HG03575 (cell line): ENCODE measurements around the gene SLC25A51.

Experiments used
- ATAC-seq: cut with Tn5 transposase; IDR thresholded peaks from one replicate; pipeline ENCODE4 v1.9.1; 2021; ENCODE audit not compliant: unreplicated experiment, insufficient number of reproducible peaks, low FRiP score; ENCODE audit errors: extremely low read depth

The SLC25A51 gene

DNA sequence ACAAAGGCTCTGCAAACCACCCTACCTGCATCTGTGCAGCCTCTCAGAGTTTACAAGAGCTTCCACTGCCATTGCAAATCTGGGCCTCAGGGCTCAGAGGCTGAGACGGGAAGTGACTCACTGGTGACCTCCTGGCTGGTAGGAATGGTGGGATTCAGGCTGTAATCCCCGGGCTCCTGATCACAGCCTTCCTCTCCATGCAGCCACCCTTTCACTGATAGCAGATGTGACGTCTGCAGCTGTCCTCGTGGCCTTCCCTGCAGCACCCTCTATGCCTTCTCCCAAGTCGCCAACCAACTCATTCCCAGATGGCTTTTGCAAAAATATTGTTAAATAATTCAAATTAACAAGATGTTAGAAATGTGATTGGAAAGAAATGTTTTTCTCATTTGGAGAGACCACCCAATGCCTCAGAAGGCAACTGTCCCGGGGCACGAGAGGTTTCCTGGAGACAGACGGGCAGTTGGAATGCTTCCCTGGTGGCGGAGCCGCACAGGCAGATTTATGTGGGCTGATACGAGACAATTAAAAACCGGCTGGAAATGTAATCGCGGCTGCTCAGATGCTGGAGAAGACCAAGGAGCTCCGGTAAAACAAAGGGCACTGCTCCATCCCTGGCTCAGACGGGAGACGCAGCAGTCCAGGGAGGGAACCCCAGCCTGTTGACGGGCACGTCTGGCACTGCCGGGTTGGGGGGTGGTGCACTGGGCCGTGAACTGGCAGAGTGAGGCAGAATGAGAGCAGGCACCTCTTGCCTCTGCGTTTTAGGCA lies 34.4 kb upstream of the SLC25A51 start:
- no peak for ATAC-seq

GRCh38 chr9:37937366-37937765 lies 33.4 kb upstream of the SLC25A51 start:
- no peak for ATAC-seq

DNA sequence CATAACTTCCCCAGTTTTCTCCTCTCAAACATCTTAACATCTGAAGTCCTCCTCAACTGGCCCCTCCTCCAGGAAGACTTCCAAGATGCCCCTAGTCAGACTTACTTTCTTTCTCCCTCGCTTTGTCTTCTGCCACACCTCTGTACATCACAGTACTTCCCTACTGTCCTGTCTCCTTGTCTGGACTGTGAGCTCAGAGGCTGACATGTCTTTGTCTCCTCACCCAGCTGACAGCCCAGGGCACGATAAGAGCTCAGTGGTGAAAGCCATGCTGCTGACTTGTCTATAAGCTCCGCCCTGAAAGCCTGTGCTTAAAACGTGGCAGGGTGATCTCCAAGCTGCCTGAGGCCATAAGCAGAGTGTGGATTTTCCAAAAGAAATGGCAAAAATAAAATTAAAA lies 33.0 kb upstream of the SLC25A51 start:
- no peak for ATAC-seq

DNA sequence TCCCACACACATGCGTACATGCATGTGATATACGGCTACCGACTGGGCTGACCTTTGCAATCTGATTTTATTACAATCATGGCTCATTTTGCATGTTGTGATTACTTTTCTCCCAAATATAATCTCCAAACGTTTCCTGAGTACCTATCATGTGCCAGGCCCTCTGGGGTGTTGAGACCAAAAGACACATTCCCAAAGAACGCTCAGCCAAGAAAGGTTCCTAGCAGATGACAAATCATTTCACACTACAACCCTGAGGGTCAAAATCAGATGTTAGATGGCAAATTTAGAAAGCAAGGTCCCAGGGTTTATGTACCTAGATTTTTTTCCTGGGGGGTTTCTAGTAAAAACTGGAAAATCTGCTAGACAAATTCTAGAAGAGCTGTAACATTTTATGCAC lies 32.4 kb upstream of the SLC25A51 start:
- ATAC-seq, result no peak

DNA sequence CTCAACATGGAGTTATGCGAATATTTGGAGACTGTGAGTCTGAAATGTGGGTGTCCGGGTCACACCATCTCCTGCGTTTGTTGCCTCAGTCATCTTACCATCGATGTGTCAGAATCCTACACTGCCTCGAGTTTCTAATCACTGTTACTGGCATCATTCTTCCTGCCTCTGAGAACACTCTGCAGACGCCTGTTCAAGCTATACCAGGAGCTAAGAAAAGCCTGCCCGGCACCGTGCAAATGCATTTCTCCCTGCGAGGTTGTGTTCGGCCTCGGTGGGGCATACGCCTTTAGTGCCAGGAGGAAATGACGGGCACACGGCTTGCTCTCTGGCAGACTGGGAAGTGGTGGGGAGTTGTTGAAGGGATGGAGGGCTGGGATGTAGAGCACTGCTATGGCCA lies 31.2 kb upstream of the SLC25A51 start:
- ATAC-seq, result no peak

DNA sequence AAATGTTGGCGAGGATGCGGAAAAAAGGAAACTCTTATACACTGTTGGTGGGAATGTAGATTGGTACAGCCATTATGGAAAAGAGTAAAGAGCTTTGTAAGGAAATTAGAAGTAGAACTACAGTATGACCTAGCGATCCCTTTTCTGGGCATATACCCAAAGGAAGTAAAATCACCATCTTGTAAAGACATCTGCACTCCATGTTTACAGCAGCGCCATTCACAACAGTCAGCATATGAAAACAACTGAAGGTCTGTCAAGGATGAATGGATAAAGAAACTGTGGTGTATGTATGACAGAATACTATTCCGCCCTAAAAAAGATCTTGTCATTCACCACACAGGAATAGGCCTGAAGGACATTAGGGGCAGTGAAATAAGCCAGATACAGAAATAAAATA lies 27.7 kb upstream of the SLC25A51 start:
- no peak for ATAC-seq

- no peak for ATAC-seq
Measured at GRCh38 chr9:37929441-37929895, 25.5 kb upstream of the SLC25A51 start.

DNA sequence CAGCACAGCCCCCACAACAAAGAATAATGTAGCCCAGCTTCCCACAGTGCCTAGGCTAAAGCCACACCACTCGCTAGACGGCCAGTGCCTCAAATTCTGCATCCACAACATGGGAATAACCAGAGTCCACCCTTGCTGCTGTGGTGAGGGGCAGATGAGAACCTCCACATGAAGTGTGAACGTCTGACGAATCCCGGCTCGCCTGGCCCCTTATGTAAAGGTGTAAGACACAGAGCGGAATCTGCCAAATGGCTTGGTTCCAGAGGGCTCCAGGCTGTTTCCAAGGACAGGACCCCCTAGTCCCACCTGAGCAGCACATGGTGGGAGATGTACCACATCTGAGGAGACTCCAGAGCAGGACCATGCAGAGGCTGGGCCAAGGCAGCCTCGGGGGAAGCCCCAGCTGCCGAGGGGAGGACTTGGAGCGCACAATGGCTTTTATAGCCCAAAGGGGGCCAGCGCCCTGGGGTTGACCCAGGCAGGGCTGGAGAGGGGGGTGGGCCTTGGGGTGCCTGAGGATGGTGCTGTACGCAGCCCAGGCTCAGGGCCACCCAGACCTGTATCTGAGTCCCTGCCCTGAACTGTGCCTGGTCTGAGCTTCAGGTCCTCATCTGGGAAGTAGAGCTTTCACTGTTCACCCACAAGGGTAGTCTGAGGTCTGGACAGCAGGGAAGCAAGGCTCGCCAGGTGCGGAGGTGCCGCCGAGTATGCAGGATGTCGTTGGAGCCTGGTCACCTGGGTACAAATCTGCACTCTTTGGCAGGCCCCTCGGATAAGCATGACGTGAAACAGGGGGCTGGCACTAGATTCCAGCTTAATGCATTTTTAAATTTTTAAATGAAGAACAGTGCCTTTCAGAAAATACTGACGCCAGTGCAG lies 24.9 kb upstream of the SLC25A51 start:
- ATAC-seq, result no peak

GRCh38 chr9:37927601-37928551 lies 23.9 kb upstream of the SLC25A51 start:
- ATAC-seq, result no peak

DNA sequence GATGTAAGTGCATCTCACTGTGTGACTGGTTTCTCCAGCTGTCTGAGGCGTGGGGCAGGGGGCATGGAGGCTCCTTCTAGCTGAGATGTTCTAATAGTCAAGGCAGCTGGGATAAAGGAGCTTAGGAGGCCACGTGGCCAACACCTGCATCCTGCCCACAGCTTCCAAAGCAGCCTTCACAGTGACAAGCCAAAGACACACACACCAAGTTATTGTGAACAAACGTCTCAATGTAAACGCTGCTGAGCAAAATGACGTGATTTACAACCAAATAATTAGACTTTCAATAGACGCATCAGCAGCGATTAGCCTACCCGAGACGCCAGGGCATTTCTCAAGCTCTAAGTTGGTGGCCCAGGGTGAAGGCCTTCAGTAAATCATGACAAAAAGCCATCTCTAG lies 23.2 kb upstream of the SLC25A51 start:
- no peak for ATAC-seq

DNA sequence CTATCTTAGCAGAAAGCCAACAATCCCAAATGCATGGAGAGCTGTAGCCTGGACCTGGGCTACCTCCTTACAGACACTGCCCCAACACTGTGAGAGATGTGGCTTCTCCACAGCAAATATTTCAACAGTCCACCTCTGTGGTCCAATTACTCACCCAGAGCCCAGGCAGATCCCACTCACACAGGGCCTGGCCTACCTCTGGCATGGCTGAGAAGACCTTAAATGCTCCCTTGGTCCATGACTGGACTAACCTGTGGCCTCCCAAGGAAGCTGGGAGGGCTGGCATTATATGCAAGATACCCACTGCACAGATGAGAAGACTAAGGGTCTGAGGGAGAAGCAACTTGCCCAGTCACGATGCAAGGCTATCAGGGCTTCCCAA lies 22.8 kb upstream of the SLC25A51 start:
- no peak for ATAC-seq

GRCh38 chr9:37925786-37926736 lies 22.1 kb upstream of the SLC25A51 start:
- ATAC-seq, result no peak

- no peak for ATAC-seq
Measured at GRCh38 chr9:37925006-37925405, 21.1 kb upstream of the SLC25A51 start.

DNA sequence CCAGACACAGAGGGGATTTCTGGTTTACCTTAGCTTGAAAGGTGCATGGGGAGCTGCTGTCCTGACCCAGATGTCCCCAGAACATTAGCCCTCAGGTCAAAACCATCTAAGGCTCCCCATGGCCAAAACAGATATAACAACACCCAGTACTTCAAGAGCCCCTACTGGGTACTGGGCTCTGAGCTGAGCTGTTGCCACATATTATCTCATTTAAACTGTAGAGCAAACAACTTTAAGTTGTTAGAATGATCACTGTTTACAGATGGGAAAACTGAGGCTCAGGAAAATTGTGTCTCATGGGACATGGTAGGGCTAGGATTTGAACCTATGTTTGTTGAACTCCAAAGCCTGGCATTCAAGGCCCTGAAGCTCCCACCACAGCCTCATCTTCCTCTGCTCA lies 20.6 kb upstream of the SLC25A51 start:
- no peak for ATAC-seq

DNA sequence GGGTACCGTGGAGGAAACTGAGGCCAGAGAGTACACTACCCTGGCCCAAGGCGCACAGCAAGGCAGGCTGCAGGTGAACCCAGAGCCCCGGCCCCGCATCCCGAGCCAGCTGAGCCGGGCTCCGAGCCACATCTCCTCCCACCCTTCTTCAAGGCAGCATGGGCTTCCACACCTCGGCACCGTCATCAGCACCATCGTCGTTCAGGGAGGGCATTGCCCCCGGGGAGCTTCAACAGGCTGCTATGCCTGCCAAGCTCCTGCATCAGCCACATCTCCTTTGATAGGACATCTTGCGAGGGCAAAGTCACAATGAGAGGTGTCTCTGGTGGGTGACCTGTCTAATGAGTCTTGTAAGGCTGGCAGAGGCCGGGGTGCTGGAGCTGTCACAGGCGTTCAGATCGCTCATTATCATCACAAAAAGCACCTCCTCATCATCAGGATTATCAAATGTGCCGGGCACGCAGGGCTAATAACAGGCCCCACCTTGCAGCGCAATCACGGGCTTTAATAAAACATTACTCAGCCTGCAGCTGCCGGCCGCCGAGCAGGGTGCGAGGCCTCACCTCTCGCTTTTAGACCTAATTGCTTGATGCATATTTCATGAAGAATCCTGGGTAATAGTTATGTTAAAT lies 20.0 kb upstream of the SLC25A51 start:
- ATAC-seq, result no peak

DNA sequence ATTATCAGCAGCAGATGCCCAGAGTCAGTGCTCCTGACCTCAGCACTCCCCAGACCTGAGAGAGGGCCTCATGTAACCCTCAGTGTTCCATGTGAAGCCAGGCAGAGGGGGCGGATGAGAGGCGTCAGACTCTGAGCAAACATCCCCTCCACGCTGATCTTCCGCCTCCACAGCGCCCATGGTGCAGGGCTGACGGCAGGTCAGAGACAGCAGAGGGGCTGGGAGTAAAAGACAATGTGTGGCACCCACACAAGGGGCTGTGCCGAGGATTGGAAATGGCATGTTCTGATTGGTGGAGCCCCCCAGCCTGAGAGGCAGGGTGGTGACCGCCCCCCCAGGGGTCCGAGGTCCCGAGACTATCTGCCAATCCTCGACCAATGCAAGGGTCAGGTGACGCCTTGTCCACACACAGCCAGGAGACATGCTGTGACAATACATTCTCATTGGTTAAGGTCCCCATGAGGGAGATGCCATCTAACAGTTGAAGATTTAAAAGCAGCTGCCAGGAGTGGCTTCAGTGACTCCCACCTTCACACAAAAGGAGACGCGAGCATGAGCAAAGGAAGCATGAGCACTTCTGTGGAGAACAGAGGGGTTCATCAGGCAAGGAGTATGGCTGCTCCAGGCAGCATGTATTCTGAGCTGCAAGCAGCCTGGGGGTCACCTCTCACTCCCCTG lies 19.3 kb upstream of the SLC25A51 start:
- ATAC-seq, result no peak

DNA sequence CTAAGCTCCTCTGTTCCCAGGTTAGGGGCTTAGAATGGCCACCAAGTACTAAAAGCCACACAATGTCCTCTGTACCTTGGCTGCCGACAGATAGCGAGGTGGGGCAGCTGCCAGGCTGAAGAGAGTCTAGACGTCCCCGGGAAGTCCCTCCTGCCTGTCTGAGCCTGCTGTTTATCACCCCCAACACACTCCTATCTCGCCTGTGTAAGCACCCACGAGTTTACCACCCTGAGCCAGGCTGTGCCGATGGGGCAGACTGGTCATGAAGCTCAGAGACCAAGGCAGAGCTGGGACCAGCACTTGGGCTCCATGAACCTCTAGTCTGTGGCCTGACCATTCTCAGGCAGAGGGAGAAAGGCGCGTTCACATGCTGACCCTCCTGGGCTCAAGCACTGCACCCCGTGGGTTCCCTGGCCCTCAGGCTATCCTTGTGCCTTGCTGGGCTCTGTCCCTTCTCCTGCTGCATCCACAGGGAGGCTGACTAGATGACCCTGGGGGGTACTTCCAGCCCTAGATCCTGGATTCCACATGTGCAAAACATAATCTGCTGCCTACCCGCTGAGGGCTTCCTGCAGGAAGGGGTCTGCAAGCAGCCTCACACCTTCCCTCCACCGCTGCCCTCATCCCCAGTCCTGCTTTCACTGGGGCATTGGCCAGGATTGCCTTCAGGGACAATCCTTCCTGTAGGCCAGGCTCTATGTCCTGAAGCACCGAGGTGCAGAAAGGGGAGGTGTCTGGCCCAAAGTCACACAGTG lies 18.6 kb upstream of the SLC25A51 start:
- no peak for ATAC-seq
